HFF-Myc (cell line): ENCODE measurements around the gene ABCE1.

Source experiments
- DNase-seq: peaks from one replicate; pipeline ENCODE4 v3.0.0-alpha.2; 2011; ENCODE audit warnings: low read depth; ENCODE audit errors: extremely low read depth
- H3K4me3 ChIP-seq: replicated peaks from 2 replicates; pipeline ENCODE4 v1.5.1; 2011; ENCODE audit warnings: low read depth, mild to moderate bottlenecking, control low read depth, low read length
- TF ChIP-seq, protein P1 (sequence below): IDR thresholded peaks from 2 replicates; pipeline ENCODE4 v1.5.1; 2012; ENCODE audit warnings: mild to moderate bottlenecking, low read depth, low read length, control low read depth; ENCODE audit errors: missing control alignments

ABCE1 gene

DNA sequence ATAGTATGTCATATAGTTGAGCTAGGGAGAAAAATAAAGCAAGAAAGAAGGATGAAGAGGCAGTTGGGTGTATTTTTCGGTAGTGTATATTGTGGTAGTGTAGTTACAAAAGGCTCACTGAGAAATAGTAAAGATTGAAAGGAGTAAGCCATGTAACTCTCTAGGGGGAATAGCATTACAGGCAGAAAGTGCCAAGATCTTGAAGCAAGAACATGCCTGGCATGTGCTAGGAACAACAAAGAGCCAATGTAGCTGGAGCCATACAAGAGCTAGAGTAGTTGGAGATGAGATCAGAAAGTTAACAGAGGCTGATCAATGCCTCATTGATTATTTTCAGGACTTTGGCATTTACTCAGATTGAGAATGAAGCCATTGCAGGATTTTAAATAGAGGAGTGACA lies 3.0 kb downstream of the ABCE1 start:
- peak overlapping the region; percentile 62 for H3K4me3 ChIP-seq
- TF ChIP-seq, protein P1, sequence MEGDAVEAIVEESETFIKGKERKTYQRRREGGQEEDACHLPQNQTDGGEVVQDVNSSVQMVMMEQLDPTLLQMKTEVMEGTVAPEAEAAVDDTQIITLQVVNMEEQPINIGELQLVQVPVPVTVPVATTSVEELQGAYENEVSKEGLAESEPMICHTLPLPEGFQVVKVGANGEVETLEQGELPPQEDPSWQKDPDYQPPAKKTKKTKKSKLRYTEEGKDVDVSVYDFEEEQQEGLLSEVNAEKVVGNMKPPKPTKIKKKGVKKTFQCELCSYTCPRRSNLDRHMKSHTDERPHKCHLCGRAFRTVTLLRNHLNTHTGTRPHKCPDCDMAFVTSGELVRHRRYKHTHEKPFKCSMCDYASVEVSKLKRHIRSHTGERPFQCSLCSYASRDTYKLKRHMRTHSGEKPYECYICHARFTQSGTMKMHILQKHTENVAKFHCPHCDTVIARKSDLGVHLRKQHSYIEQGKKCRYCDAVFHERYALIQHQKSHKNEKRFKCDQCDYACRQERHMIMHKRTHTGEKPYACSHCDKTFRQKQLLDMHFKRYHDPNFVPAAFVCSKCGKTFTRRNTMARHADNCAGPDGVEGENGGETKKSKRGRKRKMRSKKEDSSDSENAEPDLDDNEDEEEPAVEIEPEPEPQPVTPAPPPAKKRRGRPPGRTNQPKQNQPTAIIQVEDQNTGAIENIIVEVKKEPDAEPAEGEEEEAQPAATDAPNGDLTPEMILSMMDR, result no peak
- no peak for DNase-seq

GRCh38 chr4:145102619-145103018 lies 4.5 kb downstream of the ABCE1 start:
- DNase-seq, result no peak
- H3K4me3 ChIP-seq, result peak overlapping the region; percentile 62; the same call in 1 of the 2 replicates
- TF ChIP-seq, protein P1, result no peak

GRCh38 chr4:145103496-145103895 lies 5.4 kb downstream of the ABCE1 start:
- TF ChIP-seq, protein P1, result no peak
- no peak for DNase-seq
- H3K4me3 ChIP-seq, result no peak overlapping the region

DNA sequence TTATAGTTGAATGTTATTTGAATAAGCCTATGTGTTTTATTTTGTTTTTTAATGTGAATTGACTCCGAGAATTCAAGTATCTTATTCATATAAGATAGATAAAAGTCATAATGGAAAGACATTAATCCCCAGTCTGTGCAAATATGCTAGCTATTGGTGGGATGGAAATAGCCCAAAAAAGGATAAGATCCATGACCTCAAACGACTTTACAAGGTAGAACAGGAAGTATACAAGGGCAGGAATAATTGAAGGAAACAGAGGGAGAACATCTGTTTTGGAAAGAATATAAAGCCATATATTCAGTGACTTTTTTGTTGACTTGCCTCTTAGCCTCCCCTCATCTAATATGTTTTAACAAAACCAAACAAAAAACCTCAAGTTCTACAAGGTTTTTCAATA lies 9.0 kb downstream of the ABCE1 start:
- TF ChIP-seq, protein P1, result no peak
- H3K4me3 ChIP-seq, result no peak overlapping the region
- DNase-seq, result no peak

- TF ChIP-seq, protein P1, result no peak
- no peak overlapping the region for H3K4me3 ChIP-seq
- DNase-seq, result no peak
Measured at GRCh38 chr4:145108128-145108527, 10.0 kb downstream of the ABCE1 start.

DNA sequence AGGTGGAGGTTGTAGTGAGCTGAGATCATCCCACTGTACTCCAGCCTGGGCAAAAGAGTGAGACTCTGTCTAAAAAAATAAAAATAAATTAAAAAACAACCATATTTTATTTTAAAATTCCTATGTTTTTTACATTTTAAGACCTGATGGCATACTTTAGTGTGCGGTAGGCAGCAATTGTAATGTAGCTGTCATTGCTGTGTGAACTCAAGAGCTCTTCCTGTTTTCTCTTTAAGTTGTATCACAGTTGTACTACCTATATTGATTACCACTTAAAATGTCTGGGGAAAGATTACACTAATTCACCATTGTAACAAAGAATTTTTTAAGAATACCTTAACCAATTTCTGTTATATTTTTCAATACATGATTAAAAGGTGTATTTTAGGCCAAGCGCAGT lies 27.3 kb downstream of the ABCE1 start:
- TF ChIP-seq, protein P1, result no peak
- no peak for DNase-seq
- H3K4me3 ChIP-seq, result no peak overlapping the region

DNA sequence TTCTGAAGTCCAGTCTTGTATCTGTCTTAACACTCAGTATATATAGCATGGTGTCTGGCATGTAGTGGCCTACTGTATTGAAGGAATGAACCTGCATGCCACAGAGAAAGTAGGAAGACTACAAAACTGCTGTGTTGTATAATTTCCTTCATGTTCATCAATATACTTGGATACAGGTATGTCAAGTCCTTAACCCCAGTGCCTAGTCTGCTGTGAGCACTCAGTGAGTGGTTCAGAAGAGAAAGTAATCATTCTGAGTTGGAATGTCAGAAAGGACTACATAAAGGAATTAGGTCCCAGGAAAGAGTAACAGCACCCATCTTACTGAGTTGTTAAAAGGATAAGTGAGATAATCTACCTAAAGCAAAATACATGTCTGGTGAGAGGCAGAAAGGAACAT lies 32.0 kb downstream of the ABCE1 start:
- no peak overlapping the region for H3K4me3 ChIP-seq
- TF ChIP-seq, protein P1, result no peak
- DNase-seq, result no peak
